Esophagus squamous epithelium (tissue), 4 donors: ENCODE results near the gene CDC25B.

Experiments
- CTCF ChIP-seq, 6 experiments: fragments of 450-650 bp in 4 of 6; fragments of 200-600 bp in 2 of 6; sonication (generic) in 2 of 6; IDR thresholded peaks; one replicate each; pipeline ENCODE4 v1.5.1; 2016 to 2019; ENCODE audit warnings: antibody characterized with exemption in 6 of 6, mild to moderate bottlenecking in 4 of 6, moderate library complexity in 4 of 6
- POLR2A ChIP-seq, 4 donors: fragments of 450-650 bp; IDR thresholded peaks; one replicate each; pipeline ENCODE4 v1.6.1; 2017; ENCODE audit warnings: antibody characterized with exemption in 4 of 4, mild to moderate bottlenecking in 4 of 4, moderate library complexity in 3 of 4

- TF ChIP-seq CTCF (IDR thresholded peaks at IDR 0.05) (no peak), POLR2A (IDR thresholded peaks at IDR 0.05) (no peak)
Observed at GRCh38 chr20:3752386-3752759, 43.7 kb upstream of the CDC25B start.
